ENCODE measurements around the gene DISP1.
"Not testable (repeated sequence)": the region's sequence is repeated elsewhere in the genome, so short reads cannot be mapped to it uniquely, and the experiment has no call there.

Gene DISP1

GRCh38 chr1:222821239-222821638 is 6.4 kb downstream of the DISP1 start:
- H3K27me3 ChIP-seq (ENCODE audit: control insufficient read depth in 2 of 2, insufficient read depth in 2 of 2, low read length in 2 of 2) = no peaks in the 10 kb centered on the region
- no peak overlapping the region for H3K27ac ChIP-seq (ENCODE audit: low read depth in 2 of 2, low read length in 2 of 2)
- no peak overlapping the region for H3K9ac ChIP-seq (ENCODE audit: low read depth in 1 of 2, low read length in 2 of 2)
- H3K4me3 ChIP-seq (ENCODE audit: low read length in 2 of 2) = no peak overlapping the region
- H3K36me3 ChIP-seq (ENCODE audit: control insufficient read depth in 2 of 2, insufficient read depth in 2 of 2, low read length in 2 of 2) = no peaks in the 10 kb centered on the region
- no peaks in the 10 kb centered on the region for H3K4me1 ChIP-seq (ENCODE audit: control insufficient read depth in 2 of 2, insufficient read depth in 2 of 2, low read length in 2 of 2)
- no peaks in the 10 kb centered on the region for H3K9me3 ChIP-seq (ENCODE audit: control insufficient read depth in 2 of 2, low read length in 2 of 2)

- no peak overlapping the region for H3K9ac ChIP-seq (ENCODE audit: low read depth in 1 of 2, low read length in 2 of 2)
- H3K27me3 ChIP-seq (ENCODE audit: control insufficient read depth in 2 of 2, insufficient read depth in 2 of 2, low read length in 2 of 2) = no peaks in the 10 kb centered on the region
- H3K4me1 ChIP-seq (ENCODE audit: control insufficient read depth in 2 of 2, insufficient read depth in 2 of 2, low read length in 2 of 2) = no peaks in the 10 kb centered on the region
Measured at GRCh38 chr1:222823695-222824094, 8.9 kb downstream of the DISP1 start.

GRCh38 chr1:222824641-222825040 is 9.8 kb downstream of the DISP1 start:
- no peaks in the 10 kb centered on the region for H3K27me3 ChIP-seq (ENCODE audit: control insufficient read depth in 2 of 2, insufficient read depth in 2 of 2, low read length in 2 of 2)
- H3K36me3 ChIP-seq (ENCODE audit: control insufficient read depth in 2 of 2, insufficient read depth in 2 of 2, low read length in 2 of 2) = no peaks in the 10 kb centered on the region
- no peak overlapping the region for H3K4me3 ChIP-seq (ENCODE audit: low read length in 2 of 2)
- H3K9ac ChIP-seq (ENCODE audit: low read depth in 1 of 2, low read length in 2 of 2) = no peak overlapping the region
- H3K27ac ChIP-seq (ENCODE audit: low read depth in 2 of 2, low read length in 2 of 2) = no peak overlapping the region
- H3K4me1 ChIP-seq (ENCODE audit: control insufficient read depth in 2 of 2, insufficient read depth in 2 of 2, low read length in 2 of 2) = no peaks in the 10 kb centered on the region
- no peaks in the 10 kb centered on the region for H3K9me3 ChIP-seq (ENCODE audit: control insufficient read depth in 2 of 2, low read length in 2 of 2)

More at GRCh38 chr1:222823695-222824094, 8.9 kb downstream of the DISP1 start:
- Histone ChIP-seq H3K9me3 (ENCODE audit: control insufficient read depth in 2 of 2, low read length in 2 of 2) (no peaks in the 10 kb centered on the region), H3K4me3 (ENCODE audit: low read length in 2 of 2) (no peak overlapping the region), H3K27ac (ENCODE audit: low read depth in 2 of 2, low read length in 2 of 2) (no peak overlapping the region), H3K36me3 (ENCODE audit: control insufficient read depth in 2 of 2, insufficient read depth in 2 of 2, low read length in 2 of 2) (no peaks in the 10 kb centered on the region)

GRCh38 chr1:222828939-222829338 is 14.1 kb downstream of the DISP1 start:
- H3K27ac ChIP-seq (ENCODE audit: low read depth in 2 of 2, low read length in 2 of 2) = no peak overlapping the region

DNA sequence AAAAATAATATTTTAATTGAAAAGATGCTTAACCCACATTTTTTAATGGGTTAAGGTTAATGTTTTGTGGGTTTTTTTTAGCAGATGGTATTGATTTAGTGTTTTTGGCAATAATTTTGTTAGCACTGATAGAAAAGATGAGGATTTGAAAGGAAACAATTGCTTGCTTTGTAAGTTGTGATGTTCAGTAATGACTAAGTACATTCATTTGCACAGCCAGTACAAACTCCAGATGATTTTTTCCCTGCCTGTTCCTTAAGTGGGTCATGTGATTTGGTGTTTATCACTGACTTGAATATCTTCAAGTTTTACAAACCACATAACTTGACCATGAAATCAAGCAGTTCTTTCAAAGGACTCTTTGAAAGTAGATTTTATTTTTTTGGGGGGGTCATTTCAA is 15.0 kb downstream of the DISP1 start:
- Histone ChIP-seq H3K27ac (ENCODE audit: low read depth in 2 of 2, low read length in 2 of 2) (no peak overlapping the region), H3K36me3 (ENCODE audit: control insufficient read depth in 2 of 2, insufficient read depth in 2 of 2, low read length in 2 of 2) (no peaks in the 10 kb centered on the region), H3K4me1 (ENCODE audit: control insufficient read depth in 2 of 2, insufficient read depth in 2 of 2, low read length in 2 of 2) (no peaks in the 10 kb centered on the region), H3K27me3 (ENCODE audit: control insufficient read depth in 2 of 2, insufficient read depth in 2 of 2, low read length in 2 of 2) (no peaks in the 10 kb centered on the region), H3K4me3 (ENCODE audit: low read length in 2 of 2) (no peak overlapping the region), H3K9ac (ENCODE audit: low read depth in 1 of 2, low read length in 2 of 2) (no peak overlapping the region), H3K9me3 (ENCODE audit: control insufficient read depth in 2 of 2, low read length in 2 of 2) (no peaks in the 10 kb centered on the region)

More at GRCh38 chr1:222828939-222829338, 14.1 kb downstream of the DISP1 start:
- Histone ChIP-seq H3K9me3 (ENCODE audit: control insufficient read depth in 2 of 2, low read length in 2 of 2) (no peaks in the 10 kb centered on the region), H3K4me1 (ENCODE audit: control insufficient read depth in 2 of 2, insufficient read depth in 2 of 2, low read length in 2 of 2) (no peaks in the 10 kb centered on the region), H3K4me3 (ENCODE audit: low read length in 2 of 2) (no peak overlapping the region), H3K9ac (ENCODE audit: low read depth in 1 of 2, low read length in 2 of 2) (no peak overlapping the region), H3K36me3 (ENCODE audit: control insufficient read depth in 2 of 2, insufficient read depth in 2 of 2, low read length in 2 of 2) (no peaks in the 10 kb centered on the region), H3K27me3 (ENCODE audit: control insufficient read depth in 2 of 2, insufficient read depth in 2 of 2, low read length in 2 of 2) (no peaks in the 10 kb centered on the region)

- Histone ChIP-seq H3K4me1 (ENCODE audit: control insufficient read depth in 2 of 2, insufficient read depth in 2 of 2, low read length in 2 of 2) (no peaks in the 10 kb centered on the region), H3K9me3 (ENCODE audit: control insufficient read depth in 2 of 2, low read length in 2 of 2) (no peaks in the 10 kb centered on the region), H3K4me3 (ENCODE audit: low read length in 2 of 2) (no peak overlapping the region), H3K27ac (ENCODE audit: low read depth in 2 of 2, low read length in 2 of 2) (no peak overlapping the region), H3K27me3 (ENCODE audit: control insufficient read depth in 2 of 2, insufficient read depth in 2 of 2, low read length in 2 of 2) (no peaks in the 10 kb centered on the region), H3K9ac (ENCODE audit: low read depth in 1 of 2, low read length in 2 of 2) (no peak overlapping the region), H3K36me3 (ENCODE audit: control insufficient read depth in 2 of 2, insufficient read depth in 2 of 2, low read length in 2 of 2) (no peaks in the 10 kb centered on the region)
Measured at GRCh38 chr1:222833356-222833876, 18.6 kb downstream of the DISP1 start.

GRCh38 chr1:222843469-222844410 is 28.9 kb downstream of the DISP1 start:
- H3K9ac ChIP-seq (ENCODE audit: low read depth in 1 of 2, low read length in 2 of 2) = no peak overlapping the region
- H3K4me1 ChIP-seq (ENCODE audit: control insufficient read depth in 2 of 2, insufficient read depth in 2 of 2, low read length in 2 of 2) = no peaks in the 10 kb centered on the region
- H3K36me3 ChIP-seq (ENCODE audit: control insufficient read depth in 2 of 2, insufficient read depth in 2 of 2, low read length in 2 of 2) = no peaks in the 10 kb centered on the region
- H3K27me3 ChIP-seq (ENCODE audit: control insufficient read depth in 2 of 2, insufficient read depth in 2 of 2, low read length in 2 of 2) = no peaks in the 10 kb centered on the region
- H3K4me3 ChIP-seq (ENCODE audit: low read length in 2 of 2) = no peak overlapping the region
- H3K27ac ChIP-seq (ENCODE audit: low read depth in 2 of 2, low read length in 2 of 2) = no peak overlapping the region
- H3K9me3 ChIP-seq (ENCODE audit: control insufficient read depth in 2 of 2, low read length in 2 of 2) = no peaks in the 10 kb centered on the region

GRCh38 chr1:222844411-222844779 is 29.6 kb downstream of the DISP1 start:
- H3K9me3 ChIP-seq (ENCODE audit: control insufficient read depth in 2 of 2, low read length in 2 of 2) = no peaks in the 10 kb centered on the region
- no peaks in the 10 kb centered on the region for H3K27me3 ChIP-seq (ENCODE audit: control insufficient read depth in 2 of 2, insufficient read depth in 2 of 2, low read length in 2 of 2)
- H3K4me3 ChIP-seq (ENCODE audit: low read length in 2 of 2) = no peak overlapping the region
- no peak overlapping the region for H3K27ac ChIP-seq (ENCODE audit: low read depth in 2 of 2, low read length in 2 of 2)
- no peak overlapping the region for H3K9ac ChIP-seq (ENCODE audit: low read depth in 1 of 2, low read length in 2 of 2)
- H3K4me1 ChIP-seq (ENCODE audit: control insufficient read depth in 2 of 2, insufficient read depth in 2 of 2, low read length in 2 of 2) = no peaks in the 10 kb centered on the region
- no peaks in the 10 kb centered on the region for H3K36me3 ChIP-seq (ENCODE audit: control insufficient read depth in 2 of 2, insufficient read depth in 2 of 2, low read length in 2 of 2)

DNA sequence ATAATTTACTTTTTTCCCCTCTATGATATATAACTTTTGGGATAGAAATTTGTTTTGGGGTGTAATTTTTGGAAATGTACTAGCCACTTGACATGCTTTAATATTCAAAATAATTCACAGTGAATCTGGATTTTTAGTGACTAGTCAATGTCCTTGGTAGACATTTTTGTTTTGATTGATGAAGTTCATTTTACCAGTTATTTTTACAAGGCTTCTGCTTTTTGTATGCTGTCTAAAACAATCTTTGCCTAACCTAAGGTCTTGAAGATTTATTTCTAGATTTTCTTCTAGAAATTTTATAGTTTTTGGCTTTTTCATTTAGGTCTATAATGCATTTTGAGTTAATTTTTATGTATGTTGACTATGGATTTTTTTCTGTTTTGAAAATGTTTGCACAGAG is 30.9 kb downstream of the DISP1 start:
- H3K27me3 ChIP-seq (ENCODE audit: control insufficient read depth in 2 of 2, insufficient read depth in 2 of 2, low read length in 2 of 2) = no peaks in the 10 kb centered on the region
- no peaks in the 10 kb centered on the region for H3K4me1 ChIP-seq (ENCODE audit: control insufficient read depth in 2 of 2, insufficient read depth in 2 of 2, low read length in 2 of 2)
- no peak overlapping the region for H3K9ac ChIP-seq (ENCODE audit: low read depth in 1 of 2, low read length in 2 of 2)
- no peak overlapping the region for H3K4me3 ChIP-seq (ENCODE audit: low read length in 2 of 2)
- no peak overlapping the region for H3K27ac ChIP-seq (ENCODE audit: low read depth in 2 of 2, low read length in 2 of 2)
- H3K36me3 ChIP-seq (ENCODE audit: control insufficient read depth in 2 of 2, insufficient read depth in 2 of 2, low read length in 2 of 2) = no peaks in the 10 kb centered on the region
- H3K9me3 ChIP-seq (ENCODE audit: control insufficient read depth in 2 of 2, low read length in 2 of 2) = no peaks in the 10 kb centered on the region

DNA sequence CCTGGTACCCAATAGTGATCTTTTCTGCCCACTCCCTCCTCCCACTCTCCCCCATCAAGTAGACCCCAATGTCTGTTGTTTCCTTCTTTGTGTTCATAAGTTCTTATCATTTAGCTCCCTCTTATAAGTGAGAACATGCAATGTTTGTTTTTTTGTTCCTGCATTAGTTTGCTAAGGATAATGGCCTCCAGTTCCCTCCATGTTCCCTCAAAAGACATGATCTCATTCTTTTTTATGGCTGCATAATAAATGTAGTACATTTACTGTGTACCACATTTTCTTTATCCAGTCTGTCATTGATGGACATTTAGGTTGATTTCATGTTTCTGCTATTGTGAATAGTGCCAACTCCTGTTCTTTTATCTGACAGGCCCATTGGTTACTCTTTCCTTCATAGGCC is 35.7 kb downstream of the DISP1 start:
- H3K27ac ChIP-seq (ENCODE audit: low read depth in 2 of 2, low read length in 2 of 2); H3K36me3 ChIP-seq (ENCODE audit: control insufficient read depth in 2 of 2, insufficient read depth in 2 of 2, low read length in 2 of 2); H3K27me3 ChIP-seq (ENCODE audit: control insufficient read depth in 2 of 2, insufficient read depth in 2 of 2, low read length in 2 of 2); H3K9ac ChIP-seq (ENCODE audit: low read depth in 1 of 2, low read length in 2 of 2); H3K4me3 ChIP-seq (ENCODE audit: low read length in 2 of 2); H3K4me1 ChIP-seq (ENCODE audit: control insufficient read depth in 2 of 2, insufficient read depth in 2 of 2, low read length in 2 of 2); H3K9me3 ChIP-seq (ENCODE audit: control insufficient read depth in 2 of 2, low read length in 2 of 2): not testable (repeated sequence)
